ENCODE measurements around the gene LY6G5B.
A peak's percentile ranks its signal among the peaks of the same experiment; 100 is the strongest.

Gene LY6G5B

DNA sequence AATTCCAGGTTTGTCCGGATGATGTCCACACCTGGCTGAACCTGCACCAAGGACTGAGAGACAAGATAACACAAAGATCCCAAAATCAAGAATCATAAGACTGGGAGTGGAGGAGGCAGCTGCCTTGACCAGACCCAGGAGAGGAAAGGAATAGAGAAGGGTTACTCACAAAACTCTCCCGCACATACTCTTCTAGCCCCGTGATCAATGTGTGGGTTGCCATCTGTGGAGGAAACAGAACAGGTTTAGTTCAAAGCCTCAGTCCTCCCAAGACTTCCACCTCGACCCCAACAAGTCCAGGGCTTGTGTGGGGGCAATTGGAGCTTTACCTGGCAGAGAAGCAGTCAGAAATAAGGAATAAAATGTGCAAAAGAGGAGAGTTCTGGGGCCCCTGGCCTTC is 28.4 kb upstream of the LY6G5B start:
- no peak for DNase-seq

DNA sequence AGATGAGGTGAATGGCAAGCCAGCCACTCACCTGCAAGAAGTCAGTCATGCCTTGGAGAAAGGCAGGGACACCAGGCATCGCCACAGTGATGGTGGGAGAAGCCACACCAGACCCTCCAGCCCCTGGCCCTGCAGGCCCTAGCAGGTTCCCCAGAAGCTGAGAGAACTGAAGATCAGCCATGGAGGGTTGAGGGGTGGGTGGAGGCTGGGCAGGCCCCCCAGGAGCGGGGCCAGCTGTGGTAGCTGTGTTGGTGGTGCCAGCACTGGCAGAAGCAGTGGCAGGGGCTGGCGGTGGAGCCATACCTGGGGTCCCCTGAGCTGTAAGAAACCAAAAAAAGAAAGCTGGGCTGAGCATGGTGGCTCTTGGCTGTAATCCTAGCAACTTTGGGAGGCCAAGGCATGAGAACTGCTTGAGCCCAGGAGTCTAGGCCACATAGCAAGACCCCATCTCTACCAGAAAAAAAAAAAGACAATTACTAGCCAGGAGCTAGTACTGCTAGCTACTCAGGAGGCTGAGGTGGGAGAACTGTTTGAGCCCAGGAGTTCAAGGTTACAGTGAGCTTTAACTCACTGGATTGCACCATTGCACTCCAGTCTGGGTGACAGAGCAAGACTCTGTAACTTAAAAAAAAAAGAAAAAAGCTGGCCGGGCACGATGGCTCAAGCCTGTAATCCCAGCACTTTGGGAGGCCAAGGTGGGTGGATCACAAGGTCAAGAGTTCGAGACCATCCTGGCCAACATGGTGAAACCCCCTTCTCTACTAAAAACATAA is 26.8 kb upstream of the LY6G5B start:
- DNase-seq, result no peak

DNA sequence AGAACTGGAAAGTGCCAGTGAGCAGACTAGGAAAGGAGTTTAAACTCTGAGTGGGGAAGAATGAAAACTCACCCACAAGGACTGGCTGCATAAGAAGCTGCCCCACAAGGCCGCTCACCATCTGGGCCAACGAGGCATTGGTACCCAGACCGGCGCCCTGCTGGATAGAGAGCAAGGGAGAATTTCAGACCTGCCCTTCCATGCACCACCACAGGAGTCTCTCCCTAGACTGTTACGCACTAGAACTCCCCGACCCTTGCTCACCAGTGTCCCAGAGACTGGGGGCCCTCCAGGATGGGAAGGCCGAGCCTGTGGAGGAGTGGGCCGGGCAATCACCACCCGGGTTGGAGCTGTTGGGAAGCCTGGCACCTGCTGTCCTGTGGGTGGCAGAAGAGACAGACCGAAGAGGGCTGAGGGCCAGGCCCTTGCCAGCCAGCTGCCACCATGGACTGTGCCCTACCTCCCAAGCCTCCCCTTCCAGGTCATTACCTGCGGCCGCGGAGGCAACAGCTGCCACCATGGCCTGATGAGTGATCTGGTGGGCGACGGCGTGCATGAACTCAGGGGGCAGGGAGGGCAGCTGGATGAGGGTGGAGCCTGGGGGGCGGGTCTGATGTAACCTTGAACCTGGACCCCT is 25.8 kb upstream of the LY6G5B start:
- DNase-seq, result no peak

DNA sequence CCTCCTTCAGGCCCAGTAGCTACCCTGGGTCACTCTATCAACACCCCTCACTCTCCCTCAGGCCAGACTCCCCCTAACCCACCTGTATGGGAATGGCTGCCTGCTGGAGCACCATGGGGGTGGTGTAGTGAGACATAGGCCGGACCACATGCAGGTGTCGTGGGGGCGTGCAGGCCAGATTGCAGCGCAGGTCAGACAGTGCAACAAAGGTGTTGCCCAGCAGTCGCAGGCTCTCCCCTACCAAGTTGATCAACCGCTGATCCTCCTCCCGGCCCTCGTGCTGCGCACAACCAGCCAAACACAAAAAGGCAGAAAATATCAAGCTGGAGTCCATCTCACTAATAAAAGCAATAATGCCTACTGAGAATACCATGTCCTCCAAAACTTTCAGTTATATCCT is 24.5 kb upstream of the LY6G5B start:
- DNase-seq, result no peak

DNA sequence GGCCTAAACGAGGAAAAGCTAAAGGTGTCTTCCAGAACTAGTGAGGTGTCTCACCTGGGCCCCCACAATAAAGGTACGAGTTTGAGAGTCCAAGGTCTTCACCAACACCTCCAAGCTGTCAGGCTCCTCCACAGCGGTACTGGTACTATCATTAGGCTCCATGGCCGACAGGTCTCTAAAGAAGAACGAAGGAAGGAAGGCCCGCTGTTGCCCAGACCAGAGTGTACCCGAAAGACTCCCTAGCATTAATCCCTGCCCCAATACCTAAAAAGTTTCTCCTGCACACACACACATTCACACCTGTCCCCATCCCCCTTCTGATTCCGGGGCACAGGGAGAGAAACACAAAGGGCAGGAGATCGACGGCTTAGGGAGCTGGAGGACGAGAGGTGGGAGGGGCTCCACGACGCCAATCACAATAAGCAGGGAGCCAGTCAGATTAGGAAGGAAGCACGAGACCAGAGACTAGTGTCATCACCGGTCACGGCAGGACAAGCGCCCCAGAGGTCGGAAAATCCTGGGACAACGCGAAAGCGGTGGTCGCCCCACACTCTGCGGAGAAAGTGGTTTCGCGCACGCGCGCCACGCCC is 18.1 kb upstream of the LY6G5B start:
- peak; percentile 94 for DNase-seq

DNA sequence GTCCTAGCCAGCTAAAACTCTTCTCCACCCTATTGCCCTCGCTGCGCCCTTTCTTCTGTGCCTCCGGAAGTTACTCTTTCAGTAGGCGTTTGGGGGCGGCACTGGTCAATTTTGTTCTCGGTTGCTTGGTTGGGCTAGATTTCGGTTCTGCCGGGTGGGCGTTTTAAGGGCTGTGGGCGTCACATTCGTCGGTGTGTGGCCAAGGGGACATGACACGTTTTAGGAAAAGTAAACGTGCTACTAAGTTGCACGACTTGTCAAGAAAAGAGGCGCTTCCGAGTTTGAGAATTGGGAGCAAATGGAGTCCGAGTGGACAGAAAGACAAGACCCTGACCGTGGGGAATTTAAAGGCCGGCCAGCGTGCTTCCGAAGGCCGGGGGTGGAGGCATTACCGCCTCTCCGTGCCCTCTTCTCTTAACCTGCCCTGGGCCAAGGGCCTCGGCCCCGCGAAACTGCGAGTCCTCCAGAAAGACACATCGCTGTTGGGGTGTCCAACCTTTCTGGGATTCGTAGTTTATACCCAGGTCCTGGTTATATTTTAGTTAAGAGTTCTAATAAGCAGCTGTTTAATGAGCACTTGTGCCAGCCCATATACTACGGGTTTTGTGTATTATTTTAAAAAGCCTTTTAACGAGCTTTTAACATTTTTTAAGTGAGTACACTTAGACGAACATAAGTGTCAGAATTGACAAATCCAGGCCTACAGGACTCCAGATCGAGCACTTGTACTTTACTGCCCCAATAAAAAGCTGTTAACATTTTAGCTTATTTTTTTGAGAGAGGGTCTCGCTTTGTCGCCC is 16.7 kb upstream of the LY6G5B start:
- peak; percentile 95 for DNase-seq

DNA sequence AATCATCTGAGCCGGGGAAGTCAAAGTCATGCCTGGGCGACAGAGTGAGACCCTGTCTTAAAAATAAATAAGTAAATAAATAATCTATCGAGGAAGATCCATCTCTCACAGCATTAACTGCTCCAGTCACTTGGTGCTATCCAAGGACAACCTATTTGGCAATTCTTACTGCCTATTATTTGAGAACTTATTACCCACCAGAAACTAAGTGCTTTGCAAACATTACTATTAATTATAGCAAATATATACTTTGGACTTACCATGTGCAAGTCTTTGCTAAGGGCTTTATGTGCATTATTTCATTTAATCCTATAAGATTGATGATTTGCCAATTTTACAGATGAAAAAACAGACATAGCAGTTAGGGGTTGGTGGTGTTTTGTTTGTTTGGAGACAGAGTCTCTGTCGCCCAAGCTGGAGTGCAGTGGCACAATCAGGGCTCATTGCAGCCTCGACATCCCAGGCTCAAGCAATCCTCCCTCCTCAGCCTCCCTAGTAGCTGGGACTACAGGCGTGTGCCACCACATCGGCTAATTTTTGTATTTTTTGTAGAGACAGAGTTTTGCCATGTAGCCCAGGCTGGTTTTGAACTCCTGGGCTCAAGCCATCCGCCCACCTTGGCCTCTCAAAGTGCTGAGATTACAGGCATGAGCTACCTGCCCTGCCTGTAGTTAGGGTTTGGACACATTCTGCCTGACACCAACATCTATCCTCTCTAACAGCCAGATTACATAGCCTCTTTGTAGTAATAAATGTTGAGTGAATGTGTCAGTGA is 15.0 kb upstream of the LY6G5B start:
- no peak for DNase-seq

DNA sequence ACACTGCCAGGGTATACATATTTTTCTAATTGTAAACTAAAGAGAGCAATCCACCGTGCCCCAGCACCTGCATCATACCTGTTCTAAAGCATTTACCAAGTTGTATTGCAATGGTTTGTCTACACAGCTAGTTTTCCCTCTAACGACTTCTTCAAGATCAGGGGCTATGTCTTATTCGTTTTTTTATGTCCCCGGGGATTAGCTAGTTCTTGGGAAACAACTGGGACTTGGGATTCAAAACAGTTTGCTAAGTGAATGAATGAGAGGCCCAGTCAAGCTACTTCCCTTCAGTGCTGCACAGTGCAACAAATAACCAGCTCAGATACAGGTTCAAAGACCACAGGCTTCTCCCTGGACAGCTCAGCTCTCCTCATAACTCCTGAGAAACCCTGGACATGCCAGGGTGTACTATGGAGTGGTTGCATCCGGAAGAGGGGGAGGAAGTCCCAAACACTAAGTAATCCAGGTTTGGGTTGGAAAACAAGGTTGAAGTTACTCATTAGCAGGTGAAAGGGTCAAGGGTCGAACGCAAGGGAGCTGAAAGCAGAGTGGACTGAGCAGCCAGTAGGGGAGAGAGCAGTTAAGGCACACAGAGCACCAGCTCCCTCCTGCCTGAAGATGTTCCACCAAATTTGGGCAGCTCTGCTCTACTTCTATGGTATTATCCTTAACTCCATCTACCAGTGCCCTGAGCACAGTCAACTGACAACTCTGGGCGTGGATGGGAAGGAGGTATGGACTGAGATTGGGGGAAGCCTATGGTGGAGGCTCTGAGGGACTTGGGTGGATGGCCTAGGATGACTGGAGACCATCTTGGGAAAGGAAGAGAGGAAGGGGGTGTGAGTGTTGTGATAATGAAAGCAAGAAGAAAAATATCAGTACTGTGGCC is 14.2 kb upstream of the LY6G5B start, which contains the start of gene APOM:
Gene APOM, plus strand, starts transcription at position 546 of the 889 bp plus-strand sequence. Its CDS starts 73 bp downstream, at position 619.
- DNase-seq, result no peak

DNA sequence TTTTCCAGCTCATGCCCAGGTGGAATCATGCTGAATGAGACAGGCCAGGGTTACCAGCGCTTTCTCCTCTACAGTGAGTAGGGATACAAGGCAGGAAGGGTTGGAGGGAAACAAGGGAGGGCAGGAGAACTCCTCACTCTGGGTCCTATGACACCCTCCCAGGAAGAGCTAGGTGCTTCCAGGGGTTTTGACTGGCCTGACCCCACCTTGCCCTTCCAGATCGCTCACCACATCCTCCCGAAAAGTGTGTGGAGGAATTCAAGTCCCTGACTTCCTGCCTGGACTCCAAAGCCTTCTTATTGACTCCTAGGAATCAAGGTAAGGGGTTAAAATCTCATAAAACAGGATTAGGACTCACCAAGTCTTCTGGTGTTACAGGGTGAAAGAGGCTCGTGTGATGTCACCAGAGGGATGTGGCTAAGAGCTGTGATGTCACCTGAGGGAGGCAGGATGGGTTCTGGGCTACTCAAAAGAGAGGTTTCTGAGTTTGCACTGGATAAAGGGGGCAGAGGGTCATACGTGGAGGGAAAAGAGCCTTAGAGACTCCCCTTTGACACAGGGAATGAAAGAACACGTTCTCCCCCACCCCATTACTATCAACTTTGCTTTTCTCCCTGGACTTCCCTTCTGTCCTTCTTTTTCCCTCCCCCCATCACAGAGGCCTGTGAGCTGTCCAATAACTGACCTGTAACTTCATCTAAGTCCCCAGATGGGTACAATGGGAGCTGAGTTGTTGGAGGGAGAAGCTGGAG is 12.2 kb upstream of the LY6G5B start:
- no peak for DNase-seq

DNA sequence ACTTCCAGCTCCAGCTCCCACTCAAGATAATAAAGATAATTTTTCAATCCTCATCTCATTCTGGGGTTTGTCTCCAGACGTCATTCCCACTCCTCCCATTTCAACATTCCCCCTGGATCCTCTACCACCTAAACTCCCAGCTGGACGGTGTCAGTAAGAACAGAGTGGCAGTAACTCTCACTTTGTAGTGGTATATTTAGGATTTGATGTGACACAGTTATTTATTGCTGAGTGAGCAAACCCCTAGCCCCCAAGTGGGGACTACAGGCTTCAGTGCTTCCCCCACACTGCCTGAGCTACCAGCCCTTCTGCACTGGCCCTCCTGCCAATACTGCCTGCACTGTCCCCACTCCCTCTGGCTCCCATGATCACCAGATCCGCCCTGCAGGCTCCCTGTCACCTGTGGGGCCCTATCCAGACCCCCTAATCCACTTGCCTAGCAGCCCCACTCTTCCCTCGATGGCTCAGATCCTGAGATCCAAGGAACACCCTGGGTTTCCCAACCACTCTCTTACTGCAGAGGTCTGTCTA is 11.6 kb upstream of the LY6G5B start:
- no peak for DNase-seq

DNA sequence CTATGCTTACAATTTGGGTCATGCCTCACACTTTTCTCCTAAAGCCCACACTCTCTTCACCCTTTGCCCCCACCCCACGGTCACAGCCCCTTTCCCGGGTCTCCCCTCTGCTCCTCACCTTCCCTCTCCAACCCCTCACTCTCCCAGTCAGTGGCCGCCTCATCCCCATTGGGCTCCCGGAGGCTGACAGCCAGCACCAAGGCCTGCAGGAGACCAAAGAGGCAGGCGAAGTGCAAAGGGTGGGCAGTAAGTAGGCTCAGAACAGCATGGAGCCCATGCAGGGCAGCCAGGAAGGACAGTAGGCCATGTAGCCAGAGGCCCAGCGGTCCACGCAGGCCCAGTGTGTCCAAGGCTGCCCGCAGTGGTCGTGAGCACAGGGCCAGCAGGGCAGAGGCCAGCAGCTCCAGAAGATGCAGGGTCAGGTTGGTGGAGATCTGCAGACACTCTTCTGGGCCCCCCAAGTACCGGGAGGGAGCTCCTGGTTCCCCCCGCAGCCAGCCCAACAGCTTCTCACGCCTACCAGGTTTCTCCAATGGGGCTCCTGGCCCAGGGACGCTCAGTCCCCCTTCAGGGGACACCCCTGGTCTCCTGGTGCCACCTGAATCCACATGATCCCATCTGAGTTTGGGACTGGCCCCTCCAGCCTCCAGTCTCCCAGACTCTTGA is 10.7 kb upstream of the LY6G5B start:
- DNase-seq, result no peak

DNA sequence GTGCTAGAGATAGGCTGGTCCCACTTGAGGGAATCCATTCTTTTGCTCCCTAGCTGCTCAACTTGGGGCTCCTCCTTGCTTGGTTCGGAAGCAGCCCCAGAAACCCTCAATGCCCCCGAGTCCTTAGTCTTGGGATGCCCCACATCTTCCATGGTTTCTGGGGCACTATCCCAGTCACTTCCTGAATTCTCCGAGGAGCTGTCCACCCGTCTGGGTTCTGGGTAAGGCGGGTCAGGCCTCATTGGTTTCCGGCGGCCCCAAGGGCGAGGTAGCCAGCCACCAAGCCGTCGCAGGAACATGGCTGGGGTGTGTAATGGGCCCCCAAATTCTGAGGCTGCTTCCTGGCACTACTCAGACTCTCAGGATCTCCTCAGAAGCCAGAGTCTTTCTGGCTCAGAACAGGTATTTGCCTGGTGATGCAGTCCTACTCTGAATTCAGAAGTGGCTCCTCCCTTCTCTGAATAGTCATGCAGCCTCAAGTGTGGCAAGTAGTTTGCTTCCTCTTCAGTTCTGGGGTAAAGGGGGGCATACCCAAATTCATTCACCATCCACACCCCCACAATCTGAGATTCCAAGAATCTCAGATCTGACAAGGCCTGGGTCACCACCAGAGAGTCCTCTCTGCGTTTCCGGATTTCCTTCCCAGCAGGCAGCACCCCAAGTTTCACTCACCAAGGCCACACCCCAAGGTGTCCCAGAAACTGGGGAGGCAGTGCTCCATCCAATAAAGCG is 10.0 kb upstream of the LY6G5B start:
- DNase-seq, result no peak

DNA sequence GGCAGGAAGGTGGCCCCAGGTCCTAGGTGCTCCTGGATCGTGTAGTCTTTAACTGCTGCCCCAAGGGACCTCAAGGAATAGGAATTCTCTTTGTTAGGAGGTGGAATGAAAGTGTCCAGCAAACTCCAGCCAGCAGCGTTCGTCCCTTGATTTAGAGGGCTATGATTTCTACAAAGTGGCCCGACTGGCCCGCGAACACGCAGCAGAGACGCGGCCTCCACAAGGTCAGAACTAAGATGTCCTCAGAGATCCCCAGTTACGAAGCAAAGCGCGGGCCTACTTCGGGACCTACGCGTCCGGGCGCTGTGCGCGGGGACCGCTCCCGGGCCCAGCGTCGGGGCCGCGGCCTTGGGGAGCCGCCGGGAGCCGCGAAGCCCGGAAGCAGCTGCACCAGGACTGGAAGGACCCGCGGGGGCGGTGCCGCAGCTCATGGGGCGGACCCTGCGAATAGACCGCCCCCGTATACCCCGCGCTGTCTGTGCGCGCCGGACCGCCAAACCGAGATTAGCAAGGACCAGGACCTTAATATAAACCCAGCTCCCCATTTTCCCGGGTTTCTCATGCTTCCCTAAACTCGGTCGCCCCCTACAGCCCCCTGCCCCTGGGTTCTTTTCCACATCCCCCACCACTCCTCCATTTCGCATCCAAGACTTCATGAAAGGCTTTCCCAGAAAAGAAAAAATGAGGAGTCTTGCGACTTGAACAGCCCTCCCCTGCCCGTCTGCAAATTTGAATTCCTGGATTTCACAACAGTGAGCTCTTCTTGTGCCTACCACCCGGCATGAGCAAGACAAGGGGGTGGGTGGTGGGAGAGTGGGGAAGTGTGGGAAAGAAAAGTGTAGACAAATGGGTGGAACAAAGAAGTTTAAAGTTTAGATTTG is 9.2 kb upstream of the LY6G5B start, which contains the start of gene C6orf47:
Gene C6orf47, minus strand, starts transcription at position 398 of the 881 bp plus-strand sequence. CDS start 831 bp downstream, outside the sequence.
- peak; percentile 88 for DNase-seq

DNA sequence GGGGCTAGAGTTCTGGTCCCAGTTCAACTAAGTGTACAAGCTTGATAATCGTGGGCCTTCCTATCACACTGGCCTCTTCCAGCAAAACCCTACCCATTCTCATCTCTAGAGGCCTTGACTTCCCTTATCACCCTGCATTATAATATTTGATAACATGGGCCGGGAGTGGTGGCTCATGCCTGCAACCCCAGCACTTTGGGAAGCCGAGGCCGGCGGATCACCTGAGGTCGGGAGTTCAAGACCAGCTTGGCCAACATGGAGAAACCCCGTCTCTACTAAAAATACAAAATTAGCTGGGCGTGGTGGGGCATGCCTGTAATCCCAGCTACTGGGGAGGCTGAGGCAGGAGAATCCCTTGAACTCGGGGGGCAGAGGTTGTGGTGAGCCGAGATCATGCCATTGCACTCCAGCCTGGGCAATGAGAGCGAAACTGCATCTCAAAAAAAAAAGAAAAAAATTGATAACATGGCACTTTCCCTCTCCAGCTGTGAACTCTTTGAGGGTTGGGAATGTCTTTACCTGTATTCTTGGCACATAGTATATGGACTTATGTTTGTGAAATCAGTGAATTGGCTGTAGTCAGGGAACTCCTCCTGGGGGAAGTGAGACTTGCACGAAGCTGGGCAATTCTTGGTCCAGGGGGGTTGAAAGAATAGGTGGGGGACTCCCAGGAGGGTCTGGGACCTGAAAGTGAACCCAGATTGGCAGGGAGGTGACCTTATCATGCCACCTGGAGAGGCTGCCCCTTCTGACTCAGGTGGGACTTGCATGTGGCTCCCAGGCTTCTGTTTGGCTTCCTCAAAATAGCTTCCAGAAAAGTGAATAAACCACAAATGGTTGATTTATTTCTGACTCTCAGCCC is 8.3 kb upstream of the LY6G5B start:
- DNase-seq, result no peak

DNA sequence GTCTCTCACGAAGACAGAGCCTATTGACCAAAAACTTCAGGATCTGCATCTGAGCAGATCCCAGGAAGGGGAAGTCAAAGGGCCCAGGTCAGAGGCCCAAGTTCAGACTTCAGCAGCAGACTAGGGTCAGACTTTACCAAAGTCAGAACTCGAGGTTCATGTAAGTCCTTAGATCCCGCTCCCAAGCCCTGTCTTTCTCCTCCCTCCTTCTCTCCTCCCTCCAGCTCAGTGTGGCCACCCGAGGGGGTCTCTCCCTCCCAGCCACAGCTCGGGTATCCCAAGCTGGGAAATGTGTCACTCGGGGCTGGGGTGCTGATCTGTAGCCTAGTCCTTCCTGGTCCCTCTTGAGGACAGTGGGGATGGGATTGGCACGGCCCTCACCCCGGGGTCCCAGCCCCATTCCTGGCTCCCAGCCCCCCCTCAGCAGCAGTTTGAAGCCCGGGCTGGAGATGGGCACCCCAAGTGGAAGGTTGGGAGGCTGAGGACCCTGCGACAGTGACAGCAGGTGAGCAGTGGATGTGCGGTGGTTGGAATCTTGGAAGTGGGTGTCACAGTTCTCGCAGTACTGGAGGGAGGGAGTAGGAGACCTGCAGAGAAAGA is 7.6 kb upstream of the LY6G5B start:
- DNase-seq, result no peak
